Stimulated activated CD4-positive, alpha-beta T cell treated with anti-CD3 and anti-CD28 coated beads, Interleukin-4, amount 100 ng/mL, for 4 hours (primary cell): Measurements from ENCODE around the gene MUC21.
A peak's percentile ranks its signal among the peaks of the same experiment; 100 is the strongest.
"Not testable (repeated sequence)": the region's sequence is repeated elsewhere in the genome, so short reads cannot be mapped to it uniquely, and the experiment has no call there.

Experiments used
- DNase-seq, 2 experiments: peaks; one replicate each; pipeline ENCODE4 v3.0.0-alpha.2; 2020

The MUC21 gene

DNA sequence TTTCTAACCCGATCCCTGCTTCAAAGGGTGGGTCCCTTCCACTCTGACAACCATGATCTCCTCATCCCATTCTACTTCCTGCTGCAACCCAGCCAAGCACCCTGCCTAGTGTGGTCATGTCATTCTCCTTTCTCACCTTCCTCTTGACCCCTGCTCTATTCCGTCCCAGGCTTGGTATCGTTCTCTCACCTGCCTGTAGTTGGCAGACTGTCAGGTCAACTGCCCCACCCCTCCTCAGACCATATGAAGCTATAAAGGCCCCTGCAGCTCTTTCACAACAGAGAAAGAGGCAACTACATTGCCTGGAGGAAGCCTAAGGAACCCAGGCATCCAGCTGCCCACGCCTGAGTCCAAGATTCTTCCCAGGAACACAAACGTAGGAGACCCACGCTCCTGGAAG lies at the start of gene MUC21:
Gene MUC21, plus strand, starts transcription at position 280 of the 400 bp plus-strand sequence. CDS start 241 bp downstream, outside the sequence.
- no peak for DNase-seq

- no peak for DNase-seq
Observed at GRCh38 chr6:30935018-30935417, 48.5 kb upstream of the MUC21 start.

DNA sequence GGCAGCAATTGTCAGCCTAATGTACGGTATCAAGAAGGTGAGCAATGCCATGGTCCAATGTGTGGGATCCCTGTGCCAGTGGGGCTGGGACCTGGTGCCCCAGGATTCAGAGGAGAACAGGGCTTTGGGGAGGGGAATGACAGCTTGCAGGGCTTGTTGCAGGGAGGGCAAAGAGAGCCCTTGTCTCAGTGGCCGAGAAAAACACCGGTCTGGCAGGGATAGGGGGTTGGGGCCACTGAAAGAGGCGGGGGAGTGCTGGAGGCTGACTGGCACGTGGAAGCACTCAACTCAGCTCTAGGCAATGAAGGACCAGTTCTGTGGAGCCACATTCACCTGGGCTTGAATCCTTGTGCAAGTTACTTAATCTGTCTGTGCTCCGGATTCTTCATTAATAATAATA lies 46.3 kb upstream of the MUC21 start:
- no peak for DNase-seq

DNA sequence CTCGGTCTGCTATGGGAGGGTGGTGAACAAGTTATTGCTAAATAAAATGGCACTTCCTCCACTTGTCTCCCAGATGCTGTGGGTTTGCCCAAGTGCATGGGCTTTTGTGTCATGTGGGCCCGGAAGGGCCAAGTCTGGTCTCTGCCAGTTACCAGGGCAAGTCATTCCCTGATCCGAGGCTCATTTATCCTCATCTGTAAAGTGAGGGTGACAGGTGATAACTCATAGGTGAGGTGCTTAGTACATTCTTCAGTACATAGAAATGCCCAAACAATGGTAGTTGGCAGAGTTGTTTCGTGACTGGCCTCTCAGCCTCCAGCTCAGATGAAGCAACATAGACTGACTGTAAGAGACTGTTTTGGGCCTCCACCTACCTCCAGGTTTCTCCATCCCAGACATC lies 44.8 kb upstream of the MUC21 start:
- no peak for DNase-seq

DNA sequence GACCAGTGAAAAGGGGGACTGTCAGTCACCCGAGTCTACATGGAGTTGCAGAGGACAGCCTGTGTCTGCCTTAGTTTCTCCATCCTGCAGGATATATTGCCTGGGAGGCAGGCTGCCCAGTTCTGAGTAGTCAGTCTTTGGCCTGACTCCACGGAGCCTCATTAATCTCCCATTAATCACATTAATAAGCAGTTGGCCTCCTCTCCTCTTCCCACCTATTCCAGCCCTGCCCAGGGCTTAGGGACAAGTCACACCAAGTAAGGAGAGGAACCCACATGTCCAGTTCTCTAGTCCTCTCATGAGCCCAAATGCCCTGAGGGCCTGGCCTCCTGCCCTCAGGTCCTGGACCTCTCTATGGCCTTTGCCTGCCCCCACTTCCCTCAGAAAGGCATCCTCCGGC lies 44.0 kb upstream of the MUC21 start:
- no peak for DNase-seq

DNA sequence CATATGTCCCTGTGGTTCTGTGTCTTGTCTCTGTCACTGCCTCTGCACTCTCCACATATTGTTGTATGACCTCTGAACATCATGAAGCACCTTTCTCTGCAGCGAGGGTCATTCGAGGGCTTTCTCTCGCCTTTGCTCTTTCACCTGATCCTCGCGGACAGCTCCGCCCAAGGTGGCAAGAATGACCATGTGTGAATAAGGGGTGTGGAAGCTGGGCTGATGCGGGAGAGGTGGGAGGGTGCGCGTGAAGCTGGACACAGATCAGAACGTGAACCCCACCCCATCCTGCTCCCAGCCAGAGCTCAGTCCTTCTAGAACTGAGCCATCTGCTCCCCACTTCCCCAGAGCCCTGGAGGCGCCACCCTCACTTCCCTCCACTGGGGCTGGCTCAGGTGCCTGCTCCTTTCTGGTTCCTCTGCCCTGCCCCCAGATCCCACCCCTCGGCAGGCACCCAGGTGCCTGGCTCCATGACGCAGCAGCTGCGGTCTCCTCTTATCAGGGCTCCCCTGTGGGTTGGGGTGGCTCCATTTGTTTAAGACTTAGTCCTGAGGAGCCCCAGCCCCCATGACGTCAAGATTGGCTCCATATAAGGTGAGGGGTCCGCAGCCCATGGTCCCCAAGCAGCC lies 43.0 kb upstream of the MUC21 start, which contains the start of gene MUCL3:
Gene MUCL3, plus strand, starts transcription at position 613 of the 626 bp plus-strand sequence. CDS start 27 bp downstream, outside the sequence.
- DNase-seq = no peak

GRCh38 chr6:30942338-30943060 lies 41.0 kb upstream of the MUC21 start:
- no peak for DNase-seq

DNA sequence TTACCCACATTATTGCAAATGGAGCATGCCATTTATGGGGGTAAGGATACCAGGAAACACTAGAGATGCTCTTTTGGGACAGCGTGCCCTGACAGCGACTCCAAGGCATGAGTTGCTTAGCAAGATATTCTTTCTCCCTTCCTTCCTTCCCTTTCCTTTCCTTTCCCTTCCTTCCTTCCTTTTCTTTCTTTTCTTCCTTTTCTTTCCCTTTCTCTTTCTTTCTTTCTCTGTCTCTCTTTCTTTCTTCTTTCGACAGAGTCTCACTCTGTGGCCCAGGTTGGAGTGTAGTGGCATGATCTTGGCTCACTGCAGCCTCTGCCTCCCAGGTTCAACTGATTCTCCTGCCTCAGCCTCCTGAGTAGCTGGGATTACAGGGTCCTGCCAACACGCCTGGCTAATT lies 39.5 kb upstream of the MUC21 start:
- no peak for DNase-seq

DNA sequence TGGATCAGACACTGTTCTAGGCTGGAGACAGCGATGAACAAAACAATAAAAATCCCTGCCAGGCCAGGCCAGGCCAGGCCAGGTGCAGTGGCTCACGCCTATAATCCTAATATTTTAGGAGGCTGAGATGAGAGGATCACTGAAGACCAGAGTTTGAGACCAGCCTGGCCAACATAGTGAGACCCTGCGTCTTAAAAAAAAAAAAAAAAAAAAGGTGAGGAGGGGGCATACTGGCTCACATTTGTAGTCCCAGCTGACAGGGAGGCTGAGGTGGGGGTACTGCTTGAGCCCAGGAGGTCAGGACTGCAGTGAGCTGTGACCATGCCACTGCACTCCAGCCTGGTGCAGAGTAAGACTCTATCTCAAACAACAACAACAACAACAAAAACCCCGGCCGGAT lies 38.2 kb upstream of the MUC21 start:
- DNase-seq = no peak

- DNase-seq = no peak
Observed at GRCh38 chr6:30947231-30947630, 36.3 kb upstream of the MUC21 start.

GRCh38 chr6:30948811-30949210 lies 34.7 kb upstream of the MUC21 start:
- DNase-seq = no peak

GRCh38 chr6:30951907-30952469 lies 31.5 kb upstream of the MUC21 start:
- DNase-seq = no peak

DNA sequence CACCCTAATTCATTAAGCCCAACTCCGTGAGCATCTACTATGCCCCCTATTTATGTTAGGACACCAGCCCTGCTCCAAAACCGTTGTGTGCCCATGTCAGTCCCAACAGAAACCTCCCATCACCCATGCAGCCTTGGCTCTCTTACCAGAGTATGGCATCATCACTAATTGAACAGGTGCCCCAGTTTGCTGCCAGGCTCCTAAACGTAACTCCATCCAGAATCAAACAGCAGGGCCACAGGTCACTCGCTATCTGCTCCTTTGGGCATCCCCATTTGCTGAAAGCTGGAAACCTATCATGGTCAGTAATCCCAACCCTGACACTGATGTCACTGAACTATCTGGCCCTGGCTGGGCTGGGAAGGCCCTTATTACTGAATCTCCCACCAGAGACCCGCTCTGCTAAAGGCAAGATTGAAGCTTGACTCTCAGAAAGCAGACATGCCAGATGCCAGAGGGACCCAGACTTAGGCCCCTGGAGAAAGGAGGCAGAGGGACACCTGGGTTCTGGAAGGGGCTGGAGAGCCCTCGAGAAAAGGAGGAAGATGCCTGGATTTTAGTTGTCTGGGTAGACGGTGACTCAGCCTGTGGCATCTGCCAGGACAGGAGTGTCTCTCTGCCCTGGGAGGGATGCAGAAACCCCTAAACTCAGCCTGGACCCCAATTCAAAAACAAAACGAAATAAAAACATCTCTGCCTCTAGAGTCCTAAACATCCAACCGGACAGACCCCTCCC lies 28.7 kb upstream of the MUC21 start:
- DNase-seq = no peak

DNA sequence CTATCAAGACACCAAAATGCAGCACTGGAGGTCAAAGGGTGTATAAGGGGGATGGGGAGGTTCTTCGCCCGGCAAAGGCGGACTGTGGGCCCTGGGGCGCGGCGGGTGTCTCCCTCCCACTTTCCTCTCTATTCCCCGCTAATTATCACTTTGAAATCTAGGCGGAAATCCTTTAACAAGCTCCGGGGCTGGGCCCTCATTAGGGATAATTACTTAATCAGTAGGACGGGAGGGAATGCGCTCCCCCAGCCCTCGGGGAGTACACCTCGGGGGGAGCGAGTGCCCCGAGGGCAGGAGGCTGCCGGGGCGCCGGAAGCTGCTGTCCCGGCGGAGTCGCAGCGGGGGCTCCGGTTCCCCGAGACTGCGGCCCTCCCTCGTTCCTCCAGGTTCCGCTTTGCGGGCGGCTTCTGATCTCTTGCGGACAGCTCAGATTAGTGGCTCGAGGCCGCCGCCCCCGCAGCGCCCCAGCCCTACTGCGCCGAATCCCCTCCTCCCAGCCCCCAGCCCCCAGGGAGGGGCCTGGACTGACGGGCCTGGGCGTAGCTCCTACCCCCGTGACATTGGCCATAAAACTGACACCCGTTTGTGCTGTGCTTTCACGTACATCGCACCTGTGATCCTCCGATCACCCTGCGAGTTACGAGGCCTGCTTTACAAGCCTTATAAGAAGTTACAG lies 28.0 kb upstream of the MUC21 start:
- DNase-seq = peak; percentile 73 to 76

DNA sequence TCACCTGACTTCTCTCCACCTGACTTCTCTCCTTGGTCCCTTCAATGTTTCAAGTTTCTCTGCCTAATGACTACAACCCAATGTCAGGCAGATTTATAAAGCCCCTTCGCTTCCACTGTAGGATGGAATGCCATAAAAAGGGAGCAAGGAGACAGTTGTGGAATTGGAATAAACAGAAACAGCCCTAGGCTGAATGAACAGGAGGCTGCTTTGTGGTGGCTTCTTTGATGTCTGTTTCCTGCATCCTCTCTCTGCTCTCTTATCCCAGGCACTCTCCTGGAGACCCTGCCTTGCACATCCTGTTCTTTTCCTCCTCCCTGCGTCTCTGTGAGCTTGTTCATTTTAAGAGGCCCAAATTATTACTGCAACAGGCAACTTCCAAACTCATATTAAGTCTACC lies 25.8 kb upstream of the MUC21 start:
- DNase-seq = no peak

GRCh38 chr6:30960907-30961673 lies 22.4 kb upstream of the MUC21 start:
- no peak for DNase-seq

- DNase-seq = no peak
Observed at GRCh38 chr6:30962716-30963115, 20.8 kb upstream of the MUC21 start.

GRCh38 chr6:30963641-30964040 lies 19.9 kb upstream of the MUC21 start:
- no peak for DNase-seq

GRCh38 chr6:30964075-30964474 lies 19.4 kb upstream of the MUC21 start:
- no peak for DNase-seq

DNA sequence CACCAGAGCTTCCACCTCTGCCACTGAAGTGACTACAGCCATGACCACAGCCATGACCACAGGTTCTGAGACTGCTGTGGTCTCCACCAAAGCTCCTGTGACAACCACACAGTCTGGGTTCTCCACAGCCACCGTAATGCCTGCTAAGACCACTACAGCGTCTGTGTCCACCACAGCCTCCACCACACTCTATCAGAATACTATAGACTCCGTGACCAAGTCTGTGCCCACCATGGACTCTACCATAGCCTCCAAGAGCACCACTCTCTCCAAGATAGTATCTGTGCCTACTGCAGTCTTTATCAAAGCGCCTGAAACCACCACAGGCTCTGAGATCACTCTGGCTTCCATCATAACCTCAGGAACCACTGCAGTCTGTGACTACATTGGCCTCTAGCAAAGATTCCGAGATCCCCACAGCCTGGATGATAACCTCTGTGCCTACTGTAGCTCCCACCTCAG lies 18.3 kb upstream of the MUC21 start:
- no peak for DNase-seq

DNA sequence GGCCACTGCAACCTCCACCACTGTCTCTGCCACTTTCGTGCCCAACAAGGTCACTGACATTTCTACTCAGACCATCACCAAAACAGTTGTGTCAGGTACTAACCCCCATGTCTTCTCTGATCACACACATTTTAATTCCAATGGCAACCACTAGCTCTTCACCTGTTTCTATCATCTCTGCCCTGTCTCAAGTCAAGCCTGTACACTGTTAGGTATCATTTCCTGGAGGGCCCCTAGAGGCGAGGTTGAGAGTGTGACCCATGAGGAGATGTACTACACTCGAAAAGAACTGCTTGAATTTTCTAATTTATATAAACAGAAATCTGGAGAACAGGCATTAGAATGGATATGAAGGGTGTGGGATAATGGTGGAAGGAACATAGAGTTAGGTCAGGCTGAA lies 17.4 kb upstream of the MUC21 start:
- DNase-seq = no peak

DNA sequence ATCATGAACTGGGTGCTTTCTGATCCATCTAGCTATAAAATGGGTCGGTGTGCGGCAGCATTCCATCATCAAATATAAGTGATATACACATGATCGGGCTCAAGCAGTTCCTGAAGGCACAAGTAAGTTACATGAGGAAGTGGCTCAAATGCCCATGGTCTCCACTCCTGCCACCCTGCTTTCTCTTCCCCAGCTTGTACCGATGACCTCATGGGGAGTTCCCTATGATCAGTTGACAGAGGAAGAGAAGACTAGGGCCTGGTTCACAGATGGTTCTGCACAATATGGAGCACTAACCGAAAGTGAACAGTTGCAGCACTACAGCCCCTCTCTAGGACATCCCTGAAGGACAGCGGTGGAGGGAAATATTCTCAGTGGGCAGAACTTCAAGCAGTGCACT lies 14.3 kb upstream of the MUC21 start:
- DNase-seq = not testable (repeated sequence)
